Peyer's patch (tissue), 4 donors: ENCODE measurements around the gene PCDHB13. TPM values are rescaled to one million over a fixed set of nuclear protein-coding genes. Genes with fewer than 3 reads are reported as not detected.

Experiments
- DNase-seq, 3 donors: peaks; one replicate each; pipeline ENCODE4 v3.0.0-alpha.2; 2017 to 2019
- H3K27ac ChIP-seq, 4 donors: fragments of 200-600 bp; sonication (generic); one replicate each; pipeline ENCODE4 v1.5.1; 2016 to 2019
- H3K27me3 ChIP-seq, 2 donors: fragments of 200-600 bp; sonication (generic); one replicate each; pipeline ENCODE4 v1.5.1; 2019
- H3K36me3 ChIP-seq, 3 donors: fragments of 200-600 bp; sonication (generic); one replicate each; pipeline ENCODE4 v1.5.1; 2016 to 2019
- H3K4me1 ChIP-seq, 4 donors: fragments of 200-600 bp; sonication (generic); one replicate each; pipeline ENCODE4 v1.5.1; 2016 to 2019
- H3K4me3 ChIP-seq, 4 donors: fragments of 200-600 bp; sonication (generic); 1 replicate in 3 of 4; 2 replicates in 1 of 4; pipeline ENCODE4 v1.5.1; 2016 to 2019; ENCODE audit warnings: mild to moderate bottlenecking in 1 of 4
- H3K9me3 ChIP-seq, 4 donors: fragments of 200-600 bp; sonication (generic); one replicate each; pipeline ENCODE4 v1.5.1; 2016 to 2019; ENCODE audit warnings: mild to moderate bottlenecking in 1 of 4
- POLR2A ChIP-seq, 2 donors: fragments of 450-650 bp; IDR thresholded peaks; one replicate each; pipeline ENCODE4 v1.5.1; 2017; ENCODE audit warnings: antibody characterized with exemption in 2 of 2, mild to moderate bottlenecking in 2 of 2, moderate library complexity in 2 of 2
- total RNA-seq, 4 donors: library from RNA; depleted of rRNA; stranded (reverse); fragments of >200 nt; gene quantifications; one replicate each; pipeline ENCODE4 v1.1.0, GENCODE V29; 2016
- TF ChIP-seq, protein P1 (sequence below), 6 experiments: fragments of 450-650 bp in 4 of 6; fragments of 200-600 bp in 2 of 6; sonication (generic) in 1 of 6; IDR thresholded peaks; one replicate each; pipeline ENCODE4 v1.5.1; 2017 to 2019; ENCODE audit warnings: antibody characterized with exemption in 6 of 6, mild to moderate bottlenecking in 3 of 6, moderate library complexity in 1 of 6

The PCDHB13 gene
- total RNA-seq, 4 donors from 2014 or later, result 0.13 to 0.83 (median 0.32) TPM

DNA sequence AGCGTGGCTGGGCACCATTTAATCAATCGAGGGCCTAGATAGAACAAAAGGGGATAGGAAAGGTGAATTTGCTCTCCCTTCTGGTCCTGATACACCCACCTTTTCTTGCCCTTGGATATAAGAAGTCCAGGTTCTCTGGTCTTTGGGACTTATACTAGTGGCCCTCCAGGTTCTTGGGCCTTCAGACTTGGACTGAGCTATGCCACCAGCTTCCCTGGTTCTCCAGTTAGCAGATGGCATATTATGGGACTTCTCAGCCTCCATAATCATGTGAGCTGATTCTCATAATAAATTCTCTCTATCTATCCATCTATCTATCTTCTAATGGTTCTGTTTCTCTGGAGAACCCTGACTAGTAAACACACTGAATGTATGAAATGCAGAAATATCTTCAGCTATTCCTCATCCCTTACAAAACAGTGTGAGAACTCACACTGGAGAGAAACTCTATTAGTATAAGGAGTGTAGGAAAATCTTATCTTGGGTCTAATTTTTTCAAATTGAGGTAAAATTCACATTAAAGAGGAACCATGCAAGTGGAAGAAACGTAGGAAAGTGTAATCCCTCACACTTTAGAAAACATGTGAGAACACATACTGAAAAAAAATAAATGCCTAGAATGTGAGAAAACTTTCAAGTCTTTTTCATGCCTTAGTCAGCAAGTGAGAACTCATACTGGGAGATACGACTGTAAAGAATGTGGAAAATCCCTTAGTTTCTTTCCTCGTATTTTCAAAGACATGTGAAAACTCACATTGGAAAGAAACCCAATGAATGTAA lies 46.9 kb downstream of the PCDHB13 start:
- H3K27ac ChIP-seq, result no peak overlapping the region
- DNase-seq, result no peak
- no peaks in the 10 kb centered on the region for H3K27me3 ChIP-seq
- H3K4me1 ChIP-seq, result no peaks in the 10 kb centered on the region
- H3K4me3 ChIP-seq, result no peak overlapping the region
- H3K36me3 ChIP-seq, result no peaks in the 10 kb centered on the region
- peaks cover 0 to 100% (median 34%) of the 10 kb centered on the region in 4 donors for H3K9me3 ChIP-seq
- TF ChIP-seq POLR2A (IDR thresholded peaks at IDR 0.05), result no peak
- TF ChIP-seq, protein P1, sequence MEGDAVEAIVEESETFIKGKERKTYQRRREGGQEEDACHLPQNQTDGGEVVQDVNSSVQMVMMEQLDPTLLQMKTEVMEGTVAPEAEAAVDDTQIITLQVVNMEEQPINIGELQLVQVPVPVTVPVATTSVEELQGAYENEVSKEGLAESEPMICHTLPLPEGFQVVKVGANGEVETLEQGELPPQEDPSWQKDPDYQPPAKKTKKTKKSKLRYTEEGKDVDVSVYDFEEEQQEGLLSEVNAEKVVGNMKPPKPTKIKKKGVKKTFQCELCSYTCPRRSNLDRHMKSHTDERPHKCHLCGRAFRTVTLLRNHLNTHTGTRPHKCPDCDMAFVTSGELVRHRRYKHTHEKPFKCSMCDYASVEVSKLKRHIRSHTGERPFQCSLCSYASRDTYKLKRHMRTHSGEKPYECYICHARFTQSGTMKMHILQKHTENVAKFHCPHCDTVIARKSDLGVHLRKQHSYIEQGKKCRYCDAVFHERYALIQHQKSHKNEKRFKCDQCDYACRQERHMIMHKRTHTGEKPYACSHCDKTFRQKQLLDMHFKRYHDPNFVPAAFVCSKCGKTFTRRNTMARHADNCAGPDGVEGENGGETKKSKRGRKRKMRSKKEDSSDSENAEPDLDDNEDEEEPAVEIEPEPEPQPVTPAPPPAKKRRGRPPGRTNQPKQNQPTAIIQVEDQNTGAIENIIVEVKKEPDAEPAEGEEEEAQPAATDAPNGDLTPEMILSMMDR (IDR thresholded peaks at IDR 0.05), result no peak

DNA sequence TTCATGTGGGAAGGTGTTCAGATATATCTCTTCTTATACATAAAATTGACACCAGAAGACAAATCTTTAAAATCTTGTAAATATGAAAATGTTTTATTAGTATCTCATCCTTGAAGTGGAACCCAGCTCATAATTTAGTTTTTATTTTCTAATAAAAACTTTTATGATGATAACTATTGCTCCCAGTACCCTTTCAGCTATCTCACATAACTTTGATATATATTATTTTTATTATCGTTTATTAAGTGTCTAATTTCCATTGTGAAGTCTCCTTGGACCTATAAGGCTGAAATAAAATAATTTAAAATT lies 47.5 kb downstream of the PCDHB13 start:
- H3K4me3 ChIP-seq, result no peak overlapping the region
- no peaks in the 10 kb centered on the region for H3K4me1 ChIP-seq
- TF ChIP-seq, protein P1 (IDR thresholded peaks at IDR 0.05), result no peak
- no peaks in the 10 kb centered on the region for H3K36me3 ChIP-seq
- peaks cover 0 to 100% (median 34%) of the 10 kb centered on the region in 4 donors for H3K9me3 ChIP-seq
- no peak overlapping the region for H3K27ac ChIP-seq
- H3K27me3 ChIP-seq, result no peaks in the 10 kb centered on the region
- DNase-seq, result no peak

Other genes starting within 250 kb of the PCDHB13 start
- gene PCDHAC2, start 247.4 kb upstream of the PCDHB13 start, total RNA-seq, result 1 to 10 TPM in 1 of 4 donors, under 1 TPM in 3; 0.18 to 1.7 (median 0.43) TPM
- not detected for gene PCDHB1, start 162.5 kb upstream of the PCDHB13 start, total RNA-seq
- 1 to 10 TPM in 1 of 4 donors, under 1 TPM in 3; 0.35 to 1.3 (median 0.65) TPM for gene PCDHB2, start 119.3 kb upstream of the PCDHB13 start, total RNA-seq
- 1 to 10 TPM in 2 of 4 donors, under 1 TPM in 1, not detected in 1; 0.70 to 4.1 (median 1.1) TPM for gene PCDHB3, start 113.4 kb upstream of the PCDHB13 start, total RNA-seq
- 1 to 10 TPM in 2 of 4 donors, under 1 TPM in 1, not detected in 1; 0.80 to 6.6 (median 1.2) TPM for gene PCDHB4, start 92.1 kb upstream of the PCDHB13 start, total RNA-seq
- gene PCDHB5, start 78.7 kb upstream of the PCDHB13 start, total RNA-seq, result under 1 TPM in 1 of 4 donors, not detected in 3; 0.18 TPM
- gene PCDHB6, start 63.9 kb upstream of the PCDHB13 start, total RNA-seq, result under 1 TPM in 1 of 4 donors, not detected in 3; 0.54 TPM
- gene PCDHB7, start 41.3 kb upstream of the PCDHB13 start, total RNA-seq, result under 1 TPM in 2 of 4 donors, not detected in 2; 0.53 to 0.54 TPM
- not detected for gene PCDHB8, start 36.1 kb upstream of the PCDHB13 start, total RNA-seq
- 1 to 10 TPM in 1 of 4 donors, under 1 TPM in 2, not detected in 1; 0.35 to 5.8 (median 0.40) TPM for gene PCDHB16, start 31.5 kb upstream of the PCDHB13 start, total RNA-seq
- gene PCDHB9, start 26.8 kb upstream of the PCDHB13 start, total RNA-seq, result 1 to 10 TPM in 1 of 4 donors, under 1 TPM in 3; 0.18 to 1.7 (median 0.39) TPM
- under 1 TPM in 3 of 4 donors, not detected in 1; 0.54 to 0.83 (median 0.76) TPM for gene PCDHB10, start 21.6 kb upstream of the PCDHB13 start, total RNA-seq
- gene PCDHB11, start 14.3 kb upstream of the PCDHB13 start, total RNA-seq, result 1 to 10 TPM in 1 of 4 donors, under 1 TPM in 1, not detected in 2; 0.27 to 2.8 TPM
- 1 to 10 TPM in 1 of 4 donors, under 1 TPM in 3; 0.35 to 4.1 (median 0.88) TPM for gene PCDHB12, start 5.2 kb upstream of the PCDHB13 start, total RNA-seq
- gene PCDHB14, start 9.4 kb downstream of the PCDHB13 start, total RNA-seq, result 1 to 10 TPM in 1 of 4 donors, under 1 TPM in 2, not detected in 1; 0.19 to 1.1 (median 0.54) TPM
- under 1 TPM in 2 of 4 donors, not detected in 2; 0.27 to 0.35 TPM for gene PCDHB15, start 31.5 kb downstream of the PCDHB13 start, total RNA-seq
- gene SLC25A2, start 90.1 kb downstream of the PCDHB13 start, total RNA-seq, result 1 to 10 TPM; 1.1 to 4.1 (median 2.9) TPM
- gene TAF7, start 106.9 kb downstream of the PCDHB13 start, total RNA-seq, result 10 to 100 TPM; 42.2 to 80.0 (median 47.5) TPM
- gene PCDHGA1, start 116.6 kb downstream of the PCDHB13 start, total RNA-seq, result 1 to 10 TPM in 1 of 4 donors, not detected in 3; 1.7 TPM
- 1 to 10 TPM in 2 of 4 donors, under 1 TPM in 1, not detected in 1; 0.57 to 1.7 (median 1.1) TPM for gene PCDHGA2, start 124.8 kb downstream of the PCDHB13 start, total RNA-seq
- gene PCDHGA3, start 129.9 kb downstream of the PCDHB13 start, total RNA-seq, result 1 to 10 TPM in 1 of 4 donors, under 1 TPM in 2, not detected in 1; 0.40 to 1.7 (median 0.76) TPM
- gene PCDHGB1, start 136.2 kb downstream of the PCDHB13 start, total RNA-seq, result under 1 TPM in 3 of 4 donors, not detected in 1; 0.27 to 0.53 (median 0.47) TPM
- gene PCDHGA4, start 141.1 kb downstream of the PCDHB13 start, total RNA-seq, result 1 to 10 TPM in 2 of 4 donors, under 1 TPM in 2; 0.27 to 3.3 (median 0.81) TPM
- 1 to 10 TPM; 1.2 to 5.8 (median 1.6) TPM for gene PCDHGB2, start 146.1 kb downstream of the PCDHB13 start, total RNA-seq
- 10 to 100 TPM in 1 of 4 donors, 1 to 10 TPM in 2, under 1 TPM in 1; 0.94 to 10.7 (median 1.7) TPM for gene PCDHGA5, start 150.2 kb downstream of the PCDHB13 start, total RNA-seq
- 1 to 10 TPM; 1.6 to 5.0 (median 2.0) TPM for gene PCDHGB3, start 156.3 kb downstream of the PCDHB13 start, total RNA-seq
- 1 to 10 TPM in 2 of 4 donors, under 1 TPM in 2; 0.70 to 4.1 (median 1.0) TPM for gene PCDHGA6, start 160.0 kb downstream of the PCDHB13 start, total RNA-seq
- gene PCDHGA7, start 168.8 kb downstream of the PCDHB13 start, total RNA-seq, result 1 to 10 TPM in 2 of 4 donors, under 1 TPM in 2; 0.35 to 2.5 (median 0.95) TPM
- 1 to 10 TPM; 1.1 to 3.3 (median 1.9) TPM for gene PCDHGB4, start 173.8 kb downstream of the PCDHB13 start, total RNA-seq
- 1 to 10 TPM in 2 of 4 donors, under 1 TPM in 2; 0.35 to 2.5 (median 1.1) TPM for gene PCDHGA8, start 178.7 kb downstream of the PCDHB13 start, total RNA-seq
- 1 to 10 TPM; 2.3 to 9.1 (median 2.9) TPM for gene PCDHGB5, start 184.0 kb downstream of the PCDHB13 start, total RNA-seq
- gene PCDHGA9, start 188.9 kb downstream of the PCDHB13 start, total RNA-seq, result 10 to 100 TPM in 1 of 4 donors, 1 to 10 TPM in 3; 1.9 to 17.3 (median 4.0) TPM
- 1 to 10 TPM; 1.1 to 7.4 (median 3.3) TPM for gene PCDHGB6, start 194.1 kb downstream of the PCDHB13 start, total RNA-seq
- 1 to 10 TPM; 3.2 to 7.7 (median 4.2) TPM for gene PCDHGA10, start 199.1 kb downstream of the PCDHB13 start, total RNA-seq
- gene PCDHGB7, start 203.8 kb downstream of the PCDHB13 start, total RNA-seq, result 1 to 10 TPM; 4.0 to 5.8 (median 4.3) TPM
- gene PCDHGA11, start 207.1 kb downstream of the PCDHB13 start, total RNA-seq, result 1 to 10 TPM; 1.1 to 5.0 (median 2.4) TPM
- 10 to 100 TPM in 1 of 4 donors, 1 to 10 TPM in 3; 1.4 to 12.4 (median 4.7) TPM for gene PCDHGA12, start 216.6 kb downstream of the PCDHB13 start, total RNA-seq